HG03060 (cell line): ENCODE results near the gene ASH1L.
"Not testable (repeated sequence)": the region's sequence is repeated elsewhere in the genome, so short reads cannot be mapped to it uniquely, and the experiment has no call there.

Experiments used
- ATAC-seq: cut with Tn5 transposase; IDR thresholded peaks from one replicate; pipeline ENCODE4 v1.9.1; 2021; ENCODE audit warnings: low read depth, moderate number of reproducible peaks; ENCODE audit not compliant: unreplicated experiment

Gene ASH1L

DNA sequence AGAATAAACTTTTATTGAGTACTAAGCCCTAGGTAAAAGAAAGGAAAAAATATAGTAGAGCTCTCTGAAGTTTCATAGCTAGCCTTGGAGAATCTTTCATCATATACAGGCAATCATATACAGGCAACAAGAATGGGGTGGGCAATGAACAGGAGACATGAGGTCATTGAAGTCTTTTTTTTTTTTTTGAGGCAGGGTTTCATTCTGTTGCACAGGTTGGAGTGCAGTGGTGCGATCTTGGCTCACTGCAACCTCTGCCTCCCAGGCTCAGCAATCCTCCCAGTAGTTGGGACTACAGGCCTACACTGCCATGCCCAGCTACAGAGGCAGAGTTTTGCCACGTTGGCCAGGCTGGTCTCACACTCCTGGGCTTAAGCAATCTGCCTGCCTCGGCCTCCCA is 219.8 kb downstream of the ASH1L start:
- ATAC-seq, result no peak

DNA sequence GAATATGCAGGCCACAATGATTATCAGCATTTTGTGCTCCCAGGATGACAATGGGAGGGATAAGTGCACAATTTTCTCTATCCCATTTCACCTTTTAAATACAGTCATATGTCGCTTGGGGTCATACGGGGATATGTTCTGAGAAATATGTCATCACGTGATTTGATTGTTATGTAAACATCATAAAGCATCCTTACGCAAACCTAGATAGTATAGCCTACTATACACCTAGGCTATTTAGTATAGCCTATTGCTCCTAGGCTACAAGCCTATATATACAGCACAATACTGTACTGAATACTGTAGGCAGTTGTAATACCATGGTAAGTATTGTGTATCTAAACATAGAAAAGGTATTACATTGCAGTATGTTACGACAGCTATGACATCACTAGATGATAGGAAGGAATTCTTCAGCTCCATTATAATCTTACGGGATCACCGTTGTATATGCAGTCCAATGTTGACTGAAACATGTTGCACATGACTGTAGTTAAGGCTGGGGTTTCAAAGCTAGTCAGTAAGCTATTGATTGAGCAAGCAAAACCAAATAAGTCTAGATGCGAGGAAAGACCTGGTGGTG is 223.0 kb downstream of the ASH1L start:
- no peak for ATAC-seq

DNA sequence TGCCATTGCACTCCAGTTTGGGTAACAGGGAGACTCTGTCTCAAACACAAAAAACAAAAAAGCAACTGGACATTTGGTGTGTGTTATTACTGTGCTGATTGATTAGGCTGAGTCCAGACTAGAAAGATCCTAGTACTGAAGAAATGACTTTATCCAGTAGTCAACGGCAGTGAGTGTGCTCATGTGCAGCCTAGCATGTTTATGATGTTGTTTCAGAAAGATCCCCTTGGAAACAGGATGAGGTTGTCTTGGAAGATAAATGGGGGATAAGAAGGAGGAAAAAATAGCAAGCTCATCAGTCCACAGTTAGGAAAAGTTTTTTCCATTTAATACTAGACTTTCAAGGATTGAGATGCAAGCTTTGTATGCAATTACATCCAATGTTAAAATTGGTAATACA is 227.6 kb downstream of the ASH1L start:
- no peak for ATAC-seq

GRCh38 chr1:155329980-155330598 is 232.5 kb downstream of the ASH1L start:
- no peak for ATAC-seq

- not testable (repeated sequence) for ATAC-seq
Observed at GRCh38 chr1:155328856-155329255, 233.7 kb downstream of the ASH1L start.

- no peak for ATAC-seq
Observed at GRCh38 chr1:155327981-155328380, 234.6 kb downstream of the ASH1L start.

DNA sequence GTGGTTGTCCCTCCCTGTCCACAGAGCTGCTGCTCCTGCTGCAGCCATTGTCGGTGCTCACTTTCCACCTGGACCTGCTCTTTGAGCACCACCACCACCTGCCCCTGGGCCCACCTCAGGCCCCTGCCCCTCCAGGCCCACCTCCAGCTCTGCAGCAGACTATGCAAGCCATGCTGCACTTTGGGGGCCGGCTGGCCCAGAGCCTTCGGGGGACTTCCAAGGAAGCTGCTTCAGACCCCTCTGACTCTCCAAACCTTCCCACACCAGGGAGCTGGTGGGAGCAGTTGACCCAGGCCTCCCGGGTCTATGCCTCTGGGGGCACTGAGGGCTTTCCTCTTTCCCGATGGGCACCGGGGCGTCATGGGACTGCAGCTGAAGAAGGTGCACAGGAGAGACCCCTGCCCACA is 236.0 kb downstream of the ASH1L start:
- ATAC-seq, result no peak

GRCh38 chr1:155326020-155326526 is 236.5 kb downstream of the ASH1L start:
- ATAC-seq, result no peak

- no peak for ATAC-seq
Observed at GRCh38 chr1:155325603-155325893, 237.1 kb downstream of the ASH1L start.

GRCh38 chr1:155324717-155325602 is 237.6 kb downstream of the ASH1L start:
- no peak for ATAC-seq

- no peak for ATAC-seq
Observed at GRCh38 chr1:155324037-155324716, 238.4 kb downstream of the ASH1L start.

GRCh38 chr1:155323729-155324036 is 238.9 kb downstream of the ASH1L start:
- ATAC-seq, result no peak

GRCh38 chr1:155322953-155323728 is 239.5 kb downstream of the ASH1L start:
- no peak for ATAC-seq

DNA sequence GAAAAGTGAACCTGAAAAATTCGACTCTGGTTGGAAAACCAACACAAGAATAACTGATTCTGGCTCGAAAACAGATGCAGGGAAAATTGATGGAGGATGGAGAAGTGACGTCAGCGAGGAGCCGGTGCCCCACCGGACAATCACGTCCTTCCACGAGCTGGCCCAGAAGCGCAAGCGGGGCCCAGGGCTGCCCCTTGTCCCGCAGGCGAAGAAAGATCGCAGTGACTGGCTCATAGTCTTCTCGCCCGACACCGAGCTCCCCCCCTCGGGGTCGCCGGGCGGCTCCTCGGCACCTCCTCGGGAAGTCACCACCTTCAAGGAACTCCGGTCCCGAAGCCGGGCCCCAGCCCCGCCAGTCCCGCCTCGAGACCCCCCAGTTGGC is 240.0 kb downstream of the ASH1L start:
- no peak for ATAC-seq

- no peak for ATAC-seq
Observed at GRCh38 chr1:155321639-155322503, 240.7 kb downstream of the ASH1L start.

DNA sequence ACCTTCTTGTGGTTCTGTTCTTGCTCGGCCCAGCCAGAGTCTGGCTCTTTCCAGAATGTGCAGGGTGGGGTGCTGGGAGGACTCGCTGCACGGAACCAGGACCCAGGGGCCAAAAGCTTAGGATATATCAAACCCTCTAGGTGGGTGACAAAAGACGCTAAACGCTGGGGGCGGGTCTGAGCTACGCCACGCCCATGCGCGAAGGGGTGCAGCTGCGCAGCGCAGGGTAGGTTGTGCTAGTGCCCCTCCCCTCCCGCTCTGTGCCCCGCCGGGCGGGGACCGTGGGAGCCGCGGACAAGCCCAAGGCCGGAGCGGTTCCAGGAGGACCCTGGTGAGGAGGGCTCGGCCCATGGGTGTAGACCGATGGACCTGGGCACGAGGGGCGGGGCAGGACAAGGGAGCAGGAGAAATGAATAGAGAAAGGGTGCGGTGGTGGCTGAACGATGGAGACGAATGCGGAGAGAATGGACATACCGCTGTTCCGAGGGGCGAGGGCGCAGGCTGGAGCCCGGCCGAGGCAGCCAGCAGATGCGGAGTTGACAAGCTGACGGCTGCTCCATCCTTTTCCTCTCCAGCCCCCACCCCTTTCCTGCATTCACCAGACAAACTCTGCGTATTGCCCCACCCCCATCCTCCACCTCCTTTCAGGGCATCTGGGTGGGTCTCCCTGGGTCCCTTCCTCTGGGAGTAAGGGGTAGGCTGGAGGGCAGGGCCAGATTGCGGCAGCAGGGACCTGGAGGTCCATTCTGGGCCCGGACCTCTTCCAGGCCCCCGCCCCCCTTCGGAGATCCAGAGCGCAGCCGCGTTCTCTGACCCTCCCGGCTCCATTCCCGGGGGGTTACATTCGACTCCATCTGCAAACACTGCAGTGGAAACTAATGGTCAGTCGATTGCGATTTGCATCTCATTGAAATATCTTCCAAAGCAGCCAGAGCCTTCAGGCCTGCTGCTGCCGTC is 241.7 kb downstream of the ASH1L start, which contains the start of gene RUSC1:
RUSC1 (plus strand) TSS at position 234 of the 957 bp plus-strand sequence. CDS start 880 bp downstream, outside the sequence.
- no peak for ATAC-seq

DNA sequence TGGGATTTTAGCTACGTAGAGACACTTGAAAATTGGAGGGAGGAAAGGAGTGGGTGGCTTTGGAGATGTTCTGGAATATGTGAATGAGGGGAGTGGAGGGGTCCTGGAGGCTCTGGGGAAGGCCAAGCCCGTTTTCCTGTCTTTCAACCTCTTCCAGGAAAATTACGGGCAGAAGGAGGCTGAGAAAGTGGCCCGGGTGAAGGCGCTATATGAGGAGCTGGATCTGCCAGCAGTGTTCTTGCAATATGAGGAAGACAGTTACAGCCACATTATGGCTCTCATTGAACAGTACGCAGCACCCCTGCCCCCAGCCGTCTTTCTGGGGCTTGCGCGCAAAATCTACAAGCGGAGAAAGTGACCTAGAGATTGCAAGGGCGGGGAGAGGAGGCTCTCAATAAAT is 242.4 kb downstream of the ASH1L start:
- no peak for ATAC-seq

DNA sequence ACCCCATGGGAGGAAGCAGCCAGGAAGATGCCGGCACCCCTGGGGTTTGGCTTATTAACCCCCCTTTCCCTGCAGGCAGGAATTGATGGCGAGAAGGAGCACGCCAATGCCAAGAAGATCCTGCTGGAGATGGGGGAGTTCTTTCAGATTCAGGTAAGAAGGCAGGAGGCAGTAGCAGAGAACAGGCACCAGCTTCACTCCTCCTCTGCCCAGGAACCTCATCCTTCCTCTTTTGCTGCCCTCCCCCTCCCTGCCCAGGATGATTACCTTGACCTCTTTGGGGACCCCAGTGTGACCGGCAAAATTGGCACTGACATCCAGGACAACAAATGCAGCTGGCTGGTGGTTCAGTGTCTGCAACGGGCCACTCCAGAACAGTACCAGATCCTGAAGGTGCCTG is 243.1 kb downstream of the ASH1L start:
- ATAC-seq, result no peak
